Measurements from ENCODE around the gene JMJD8. TPM values are rescaled to one million over a fixed set of nuclear protein-coding genes. Genes with fewer than 3 reads are reported as not detected.

JMJD8 gene
- total RNA-seq: 100 to 1,000 TPM in 3 of 4 donors, 10 to 100 TPM in 1; 72.8 to 156 (median 124) TPM

DNA sequence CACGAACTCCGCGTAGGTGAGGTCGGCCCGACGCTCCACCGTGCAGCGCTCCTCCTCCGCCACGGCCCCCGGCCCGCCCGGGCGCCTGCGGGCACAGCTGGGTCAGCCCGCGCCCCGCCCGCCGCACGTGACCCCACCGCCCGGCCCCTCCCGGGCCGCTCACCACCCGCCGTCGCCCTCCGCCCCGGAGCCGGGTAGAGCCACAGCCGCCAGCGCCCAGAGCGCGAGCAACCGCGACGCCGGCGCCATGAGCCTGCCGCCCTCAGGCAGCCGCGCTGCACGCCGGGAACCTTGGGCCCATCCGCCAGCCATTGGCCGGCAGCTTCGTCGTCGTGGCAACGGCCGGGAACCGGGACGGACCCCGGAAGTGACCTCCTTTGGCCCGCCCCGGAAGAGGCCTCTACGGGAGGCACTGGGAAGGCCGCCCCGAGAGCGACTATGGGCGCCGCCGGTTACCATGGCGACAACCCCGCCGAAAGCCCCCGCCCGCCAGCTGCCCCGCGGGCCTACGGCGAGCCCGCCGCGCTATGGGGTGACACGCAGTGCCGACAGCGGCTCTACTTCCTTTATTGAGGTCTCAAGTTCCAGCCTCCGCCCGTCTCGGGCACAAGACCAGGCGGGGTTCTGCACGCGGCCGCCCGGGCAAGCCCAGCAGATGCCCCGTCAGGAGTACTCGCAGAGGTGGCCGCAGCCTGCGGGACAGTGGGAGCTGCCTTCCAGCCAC lies at the start of gene JMJD8:
Gene JMJD8 (minus strand): TSS at position 264 of the 724 bp plus-strand sequence. CDS start 15 bp downstream, at position 249.
- H3K9me3 ChIP-seq: no peaks in the 10 kb centered on the region
- TF ChIP-seq CTCF (IDR thresholded peaks at IDR 0.05) (no peak), POLR2A (IDR thresholded peaks at IDR 0.05) (peak in 1 of 2 donors; percentile 73)
- H3K4me1 ChIP-seq: peaks cover 28 to 52% of the 10 kb centered on the region in 2 donors
- peaks cover 18 to 20% of the 10 kb centered on the region in 2 donors for H3K36me3 ChIP-seq
- peak; percentile 98 for DNase-seq
- no peaks in the 10 kb centered on the region for H3K27me3 ChIP-seq
- H3K4me3 ChIP-seq (replicated peaks in 1 of 3): peak within 1 kb of the TSS in 2 of 3 donors; percentile 42 to 86
- H3K27ac ChIP-seq: peak within 1 kb of the TSS; percentile 58 to 72 (median 66)
- WGBS, 2 donors: 15% methylated on average over 22 of the region's 91 CpGs; no CpG with 5 or more reads in 1 of the 2 donors
- intact Hi-C loops (cut with DNase I): no loop called here

DNA sequence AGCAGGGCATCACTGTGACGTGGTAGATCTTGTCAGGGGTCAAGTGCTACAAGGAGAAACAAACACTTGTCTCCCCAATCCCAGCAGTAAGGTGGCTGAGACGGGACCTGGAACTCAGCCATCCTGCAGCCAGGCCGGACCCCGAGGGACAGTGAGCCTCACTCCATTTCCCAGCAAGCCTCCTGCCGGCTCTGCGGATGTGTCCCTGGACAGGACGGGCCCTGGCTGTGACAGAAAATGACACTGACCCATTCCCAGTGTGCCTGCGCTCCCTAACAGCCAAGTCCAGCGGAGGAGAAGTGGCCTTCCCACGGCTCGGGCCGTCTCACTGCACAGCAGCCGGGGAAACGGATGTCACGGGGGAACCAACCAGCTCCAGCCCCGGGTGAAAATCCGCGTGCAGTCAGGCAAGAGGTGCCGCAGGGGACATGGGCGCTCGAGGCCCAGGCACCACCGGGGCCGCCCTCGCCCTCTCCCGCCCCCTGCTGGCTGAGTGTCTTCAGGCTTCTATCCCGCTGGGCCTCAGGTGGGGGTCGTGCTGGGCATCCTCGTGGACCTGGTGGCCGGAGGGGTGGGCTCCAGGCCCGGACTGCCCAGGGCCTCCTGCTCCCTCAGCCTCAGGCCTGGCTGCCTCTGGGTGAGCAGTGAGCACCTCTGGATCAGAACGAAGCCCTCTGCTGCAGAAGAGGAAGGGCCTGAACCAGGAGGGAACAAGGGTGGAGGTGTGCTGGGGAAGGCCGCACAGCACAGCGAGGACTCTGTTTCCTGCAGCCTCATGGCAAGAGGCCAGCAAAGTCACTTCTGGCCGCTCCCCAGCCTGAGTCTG lies 49.5 kb upstream of the JMJD8 start:
- H3K36me3 ChIP-seq: peaks cover 18 to 41% of the 10 kb centered on the region in 2 donors
- no peak overlapping the region for H3K27ac ChIP-seq
- H3K4me3 ChIP-seq (replicated peaks in 1 of 3): no peak overlapping the region
- intact Hi-C loops (cut with DNase I): no loop called here
- H3K4me1 ChIP-seq: peaks cover 5% of the 10 kb centered on the region in 2 donors
- TF ChIP-seq CTCF (IDR thresholded peaks at IDR 0.05) (no peak), POLR2A (IDR thresholded peaks at IDR 0.05) (no peak)
- WGBS, 2 donors: 87% methylated on average over 9 to 31 of the region's 34 CpGs
- DNase-seq: no peak
- H3K9me3 ChIP-seq: no peaks in the 10 kb centered on the region
- no peaks in the 10 kb centered on the region for H3K27me3 ChIP-seq

GRCh38 chr16:732936-733335 lies 48.8 kb upstream of the JMJD8 start:
- Histone ChIP-seq H3K4me1 (peaks cover 11% of the 10 kb centered on the region in 2 donors), H3K27me3 (no peaks in the 10 kb centered on the region), H3K9me3 (no peaks in the 10 kb centered on the region), H3K4me3 (replicated peaks in 1 of 3) (no peak overlapping the region), H3K27ac (no peak overlapping the region), H3K36me3 (peaks cover 18 to 41% of the 10 kb centered on the region in 2 donors)
- TF ChIP-seq CTCF (IDR thresholded peaks at IDR 0.05): no peak
- no peak for TF ChIP-seq POLR2A (IDR thresholded peaks at IDR 0.05)
- intact Hi-C loops (cut with DNase I): no loop called here
- DNase-seq: no peak
- 91 to 93% methylated on average over 2 to 8 of the region's 13 CpGs for WGBS, 2 donors

GRCh38 chr16:732332-732731 lies 48.2 kb upstream of the JMJD8 start:
- peaks cover 18 to 39% of the 10 kb centered on the region in 2 donors for H3K36me3 ChIP-seq
- H3K4me3 ChIP-seq (replicated peaks in 1 of 3): no peak overlapping the region
- no peaks in the 10 kb centered on the region for H3K27me3 ChIP-seq
- no peak overlapping the region for H3K27ac ChIP-seq
- intact Hi-C loops (cut with DNase I): no loop called here
- peaks cover 17% of the 10 kb centered on the region in 2 donors for H3K4me1 ChIP-seq
- no peaks in the 10 kb centered on the region for H3K9me3 ChIP-seq
- DNase-seq: no peak
- TF ChIP-seq CTCF (IDR thresholded peaks at IDR 0.05) (no peak), POLR2A (IDR thresholded peaks at IDR 0.05) (no peak)
- WGBS, 2 donors: 96 to 97% methylated on average over 12 of the region's 12 CpGs

Measured in thyroid gland (tissue), 4 donors.